Gastroesophageal sphincter (tissue), 3 donors: Measurements from ENCODE around the gene GFM1.

Source experiments
- CTCF ChIP-seq, 4 experiments: fragments of 200-600 bp in 2 of 4; fragments of 450-650 bp in 2 of 4; sonication (generic) in 1 of 4; IDR thresholded peaks; one replicate each; pipeline ENCODE4 v1.5.1; 2017 to 2019; ENCODE audit warnings: antibody characterized with exemption in 4 of 4, mild to moderate bottlenecking in 2 of 4, moderate library complexity in 2 of 4
- POLR2A ChIP-seq, 2 donors: fragments of 450-650 bp; IDR thresholded peaks; one replicate each; pipeline ENCODE4 v1.6.1; 2017; ENCODE audit warnings: antibody characterized with exemption in 2 of 2, mild to moderate bottlenecking in 2 of 2, moderate library complexity in 1 of 2

GRCh38 chr3:158737410-158737809 is 93.1 kb downstream of the GFM1 start:
- TF ChIP-seq CTCF (IDR thresholded peaks at IDR 0.05) (no peak), POLR2A (IDR thresholded peaks at IDR 0.05) (no peak)
